ENCODE measurements around the gene PARP6.

The PARP6 gene

GRCh38 chr15:72197460-72198355, 74.6 kb downstream of the PARP6 start, which contains the start of gene GRAMD2A:
GRAMD2A (minus strand) TSS chr15:72197787.
- DNase-seq, result peak; percentile 3

DNA sequence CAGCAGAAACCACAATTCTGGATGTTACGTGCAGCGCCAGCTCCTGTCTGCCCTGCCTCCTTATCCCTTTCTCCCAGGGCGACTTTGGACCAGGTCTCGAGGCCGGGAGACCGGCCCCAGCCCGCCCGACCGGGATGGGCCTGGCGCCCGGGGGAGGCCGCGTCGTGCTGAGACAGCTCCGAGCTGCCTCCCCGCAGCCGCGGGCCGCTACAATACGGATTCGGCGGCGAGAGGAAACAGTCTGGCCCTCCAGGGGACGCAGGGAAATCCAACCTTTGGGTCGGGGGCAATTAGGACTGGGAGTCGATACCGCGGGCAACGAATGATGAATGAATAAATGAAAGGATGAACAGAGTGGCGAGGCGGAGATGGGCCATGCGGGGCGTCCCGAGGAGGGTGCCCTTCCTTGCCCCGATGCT, 75.3 kb downstream of the PARP6 start:
- no peak for DNase-seq

DNA sequence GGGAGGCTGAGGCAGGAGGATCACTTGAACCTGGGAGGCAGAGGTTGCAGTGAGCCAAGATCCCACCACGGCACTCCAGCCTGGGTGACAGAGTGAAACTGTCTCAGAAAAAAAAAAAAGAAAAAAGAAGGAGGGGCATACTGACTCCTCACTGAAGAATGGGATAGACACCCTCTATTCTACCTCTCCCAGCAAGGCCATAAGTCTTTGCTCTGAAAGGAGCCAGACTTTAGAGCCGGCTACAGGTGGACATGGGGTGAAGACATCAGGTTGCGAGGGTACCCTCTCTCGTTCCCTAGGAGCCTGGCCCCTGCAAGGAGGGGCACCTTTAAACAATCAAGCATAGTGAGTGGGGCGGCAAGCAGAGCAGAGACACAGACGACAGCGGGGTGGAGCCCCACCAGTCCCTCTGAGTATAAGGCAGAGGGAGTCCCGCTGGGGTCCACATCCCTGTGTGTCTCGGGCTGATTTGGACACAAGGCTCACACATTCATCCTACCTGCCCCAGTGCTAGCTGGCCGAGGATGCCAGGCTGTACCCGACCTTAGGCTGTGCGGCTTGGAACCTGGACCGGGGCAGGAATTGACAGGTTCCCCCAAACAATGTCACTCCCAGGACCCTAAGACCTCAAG, 75.8 kb downstream of the PARP6 start:
- no peak for DNase-seq

- no peak for DNase-seq
Measured at GRCh38 chr15:72195101-72195511, 77.2 kb downstream of the PARP6 start.

GRCh38 chr15:72193836-72194396, 78.4 kb downstream of the PARP6 start:
- DNase-seq, result no peak

- DNase-seq, result no peak
Measured at GRCh38 chr15:72192416-72192815, 79.9 kb downstream of the PARP6 start.
